WTC11 (cell line): ENCODE data around the gene CXCR5. TPM values are rescaled to one million over a fixed set of nuclear protein-coding genes. Genes with fewer than 3 reads are reported as not detected.

Experiments
- ATAC-seq: fragments of 200-7000 bp; cut with Tn5 transposase; 2 replicates; pipeline ENCODE4 v1.10.0; 2021; ENCODE audit warnings: mild to moderate bottlenecking, moderate library complexity
- CTCF ChIA-PET: fragments of 300-600 bp; sonication (Branson Sonifier 250); formaldehyde crosslinking; loops from one replicate; lab custom pipeline; 2021; ENCODE audit warnings: antibody characterized with exemption; lab: Charles Lee
- POLR2A ChIA-PET: fragments of 350-600 bp; sonication (Branson Sonifier 250); formaldehyde crosslinking; loops from one replicate; lab custom pipeline; 2021; ENCODE audit warnings: antibody characterized with exemption; lab: Charles Lee
- DNase-seq: peaks from one replicate; pipeline ENCODE4 v3.0.0; 2021; ENCODE audit warnings: low spot score
- H3K27ac Mint-ChIP-seq: 2 replicates; pipeline ENCODE4 v1.8.0; 2021; ENCODE audit warnings: mixed read lengths
- H3K27me3 Mint-ChIP-seq: 2 replicates; pipeline ENCODE4 v1.8.0; 2021; ENCODE audit warnings: low read depth, mild to moderate bottlenecking, moderate library complexity, mixed read lengths
- H3K36me3 Mint-ChIP-seq: 2 replicates; pipeline ENCODE4 v1.8.0; 2021; ENCODE audit warnings: mixed read lengths
- H3K4me1 Mint-ChIP-seq: 2 replicates; pipeline ENCODE4 v1.8.0; 2022; ENCODE audit warnings: mixed read lengths
- H3K4me3 Mint-ChIP-seq: 2 replicates; pipeline ENCODE4 v1.8.0; 2021; ENCODE audit warnings: mild to moderate bottlenecking, moderate library complexity, mixed read lengths
- H3K9me3 Mint-ChIP-seq: 2 replicates; pipeline ENCODE4 v1.8.0; 2021; ENCODE audit warnings: mixed read lengths
- ARID4B ChIP-seq: sonication (generic); formaldehyde crosslinking; IDR thresholded peaks from 2 replicates; pipeline ENCODE4 v1.8.0; 2023; ENCODE audit warnings: missing genetic modification reagents, mild to moderate bottlenecking, borderline replicate concordance
- CREM ChIP-seq: sonication (generic); formaldehyde crosslinking; IDR thresholded peaks from 2 replicates; pipeline ENCODE4 v1.8.1; 2022; ENCODE audit warnings: mild to moderate bottlenecking, missing genetic modification reagents, moderate library complexity
- CTCF ChIP-seq: fragments of 200-600 bp; IDR thresholded peaks from 2 replicates; pipeline ENCODE4 v1.8.0; 2022; ENCODE audit warnings: antibody characterized with exemption
- HMGA2 ChIP-seq: fragments of 250-450 bp; sonication (Bioruptor Pico); IDR thresholded peaks from 2 replicates; pipeline ENCODE4 v1.4.0; 2021; ENCODE audit warnings: mild to moderate bottlenecking, moderate library complexity
- JUN ChIP-seq: sonication (generic); formaldehyde crosslinking; IDR thresholded peaks from 2 replicates; pipeline ENCODE4 v1.8.0; 2023; ENCODE audit warnings: mild to moderate bottlenecking, missing genetic modification reagents
- NR2C2 ChIP-seq: sonication (generic); formaldehyde crosslinking; IDR thresholded peaks from 2 replicates; pipeline ENCODE4 v1.8.0; 2022; ENCODE audit warnings: mild to moderate bottlenecking, missing genetic modification reagents
- USF2 ChIP-seq: sonication (generic); formaldehyde crosslinking; IDR thresholded peaks from 2 replicates; pipeline ENCODE4 v1.8.1; 2023; ENCODE audit warnings: mild to moderate bottlenecking, missing genetic modification reagents, moderate library complexity
- total RNA-seq: library from RNA; stranded (reverse); gene quantifications from 3 replicates; pipeline ENCODE4 v1.2.3, GENCODE V29; 2021
- TF ChIP-seq, protein P1 (sequence below): sonication (generic); formaldehyde crosslinking; IDR thresholded peaks from 2 replicates; pipeline ENCODE4 v1.8.1; 2022; ENCODE audit warnings: missing genetic modification reagents, borderline replicate concordance

Gene CXCR5
- total RNA-seq, 1 experiment from 2014 or later = 0.07 TPM

GRCh38 chr11:118896921-118897591, 13.4 kb downstream of the CXCR5 start (continued):
- no peak for TF ChIP-seq NR2C2 (CRISPR knock-in tag)
- TF ChIP-seq, protein P1, sequence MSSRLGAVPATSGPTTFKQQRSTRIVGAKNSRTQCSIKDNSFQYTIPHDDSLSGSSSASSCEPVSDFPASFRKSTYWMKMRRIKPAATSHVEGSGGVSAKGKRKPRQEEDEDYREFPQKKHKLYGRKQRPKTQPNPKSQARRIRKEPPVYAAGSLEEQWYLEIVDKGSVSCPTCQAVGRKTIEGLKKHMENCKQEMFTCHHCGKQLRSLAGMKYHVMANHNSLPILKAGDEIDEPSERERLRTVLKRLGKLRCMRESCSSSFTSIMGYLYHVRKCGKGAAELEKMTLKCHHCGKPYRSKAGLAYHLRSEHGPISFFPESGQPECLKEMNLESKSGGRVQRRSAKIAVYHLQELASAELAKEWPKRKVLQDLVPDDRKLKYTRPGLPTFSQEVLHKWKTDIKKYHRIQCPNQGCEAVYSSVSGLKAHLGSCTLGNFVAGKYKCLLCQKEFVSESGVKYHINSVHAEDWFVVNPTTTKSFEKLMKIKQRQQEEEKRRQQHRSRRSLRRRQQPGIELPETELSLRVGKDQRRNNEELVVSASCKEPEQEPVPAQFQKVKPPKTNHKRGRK (CRISPR knock-in tag) = no peak

GRCh38 chr11:118897721-118898310, 14.1 kb downstream of the CXCR5 start:
- Mint-ChIP-seq H3K27me3 (peaks cover 6% of the 10 kb centered on the region), H3K36me3 (peaks cover 16% of the 10 kb centered on the region), H3K9me3 (no peaks in the 10 kb centered on the region), H3K27ac (peak overlapping the region; percentile 58), H3K4me1 (peaks cover 34% of the 10 kb centered on the region), H3K4me3 (no peak overlapping the region; the same call in 1 of the 2 replicates)
- ATAC-seq = peak; percentile 19; the same call in 1 of the 2 replicates
- DNase-seq = no peak
- POLR2A ChIA-PET = interaction anchor here (0.8 to 1.4 kb wide), 2 partner anchors 105 to 107 kb away, joined by 3 read pairs; partner anchors contain the start of gene DDX6
- TF ChIP-seq CTCF = no peak
- no peak for TF ChIP-seq HMGA2 (CRISPR knock-in tag)
- TF ChIP-seq USF2 (CRISPR knock-in tag) = no peak
- CTCF ChIA-PET = interaction anchor here (0.6 to 1.1 kb wide), 3 partner anchors 29 to 209 kb away, joined by 3 to 6 read pairs (median 4); no protein-coding TSS in a partner anchor

DNA sequence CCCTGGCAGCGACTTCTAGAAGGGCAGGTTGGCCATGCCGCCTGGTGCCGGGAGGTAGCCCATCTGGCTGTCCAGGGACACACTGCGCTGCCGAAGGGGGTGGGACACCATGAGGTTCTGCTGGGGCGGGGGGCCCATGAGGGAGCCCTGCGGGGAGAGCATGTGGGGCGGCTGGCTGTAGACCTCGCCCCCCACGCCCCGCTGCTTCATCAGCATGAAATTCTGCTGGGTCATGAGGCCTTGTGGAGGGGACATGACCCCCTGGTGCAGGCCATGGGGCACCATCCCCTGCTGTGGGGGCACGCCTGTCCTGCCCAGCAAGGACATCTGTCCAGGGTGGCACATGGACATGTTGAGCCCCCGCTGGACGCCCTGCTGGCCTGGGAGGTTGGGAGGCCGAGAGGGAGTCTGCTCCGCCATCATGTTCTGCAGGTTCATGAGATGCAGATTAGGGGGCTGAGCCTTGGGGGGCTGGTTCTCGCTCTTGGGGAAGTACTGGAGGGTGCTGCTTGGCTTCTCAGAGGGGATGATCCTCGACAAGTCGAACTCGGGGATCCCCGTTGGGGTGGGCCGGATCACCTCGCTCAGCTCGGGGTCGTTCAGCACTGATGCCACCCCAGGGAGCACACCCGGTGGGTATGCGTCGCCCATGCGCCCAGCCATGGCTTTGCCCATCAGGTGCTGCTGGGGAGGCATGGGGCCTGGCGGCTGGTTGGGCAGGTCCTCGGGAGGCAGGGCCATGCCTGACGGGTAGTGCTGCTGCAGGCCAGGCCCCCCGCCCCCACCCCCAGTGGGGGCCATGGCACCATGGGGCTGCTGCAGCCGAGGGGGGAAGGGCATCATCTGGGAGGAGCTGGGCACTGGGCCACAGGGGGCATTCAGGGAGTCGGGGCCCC, 15.0 kb downstream of the CXCR5 start:
- ChIA-PET POLR2A (interaction anchor here (0.8 kb wide), 1 partner anchor 108 kb away, joined by 3 read pairs; the partner anchor contains the start of gene DDX6), CTCF (interaction anchor here (0.6 to 1.5 kb wide), 4 partner anchors 30 to 209 kb away, joined by 3 to 6 read pairs (median 5); no protein-coding TSS in a partner anchor)
- TF ChIP-seq CREM (CRISPR knock-in tag) (no peak), JUN (CRISPR knock-in tag) (no peak), ARID4B (CRISPR knock-in tag) (0 out of 2 replicates have a peak, but pooled peaks have one; percentile 34)
- DNase-seq (no peak), ATAC-seq (no peak)
- Mint-ChIP-seq H3K36me3 (peaks cover 18% of the 10 kb centered on the region), H3K4me1 (peaks cover 34% of the 10 kb centered on the region), H3K9me3 (no peaks in the 10 kb centered on the region), H3K27me3 (peaks cover 6% of the 10 kb centered on the region), H3K27ac (no peak overlapping the region), H3K4me3 (no peak overlapping the region)
